Stimulated activated CD4-positive, alpha-beta T cell treated with anti-CD3 and anti-CD28 coated beads, Interleukin-1b, Interleukin-23, amount 100 ng/mL, for 4 hours (primary cell): ENCODE measurements around the gene TTI1.

Source experiments
- DNase-seq, 2 donors: peaks; one replicate each; pipeline ENCODE4 v3.0.0-alpha.2; 2020; ENCODE audit warnings: low read depth in 2 of 2

TTI1 gene

GRCh38 chr20:37987602-37988290 lies 45.5 kb downstream of the TTI1 start:
- no peak for DNase-seq

- DNase-seq, result no peak
These were observed 46.2 kb downstream of the TTI1 start for GRCh38 chr20:37986873-37987601.

DNA sequence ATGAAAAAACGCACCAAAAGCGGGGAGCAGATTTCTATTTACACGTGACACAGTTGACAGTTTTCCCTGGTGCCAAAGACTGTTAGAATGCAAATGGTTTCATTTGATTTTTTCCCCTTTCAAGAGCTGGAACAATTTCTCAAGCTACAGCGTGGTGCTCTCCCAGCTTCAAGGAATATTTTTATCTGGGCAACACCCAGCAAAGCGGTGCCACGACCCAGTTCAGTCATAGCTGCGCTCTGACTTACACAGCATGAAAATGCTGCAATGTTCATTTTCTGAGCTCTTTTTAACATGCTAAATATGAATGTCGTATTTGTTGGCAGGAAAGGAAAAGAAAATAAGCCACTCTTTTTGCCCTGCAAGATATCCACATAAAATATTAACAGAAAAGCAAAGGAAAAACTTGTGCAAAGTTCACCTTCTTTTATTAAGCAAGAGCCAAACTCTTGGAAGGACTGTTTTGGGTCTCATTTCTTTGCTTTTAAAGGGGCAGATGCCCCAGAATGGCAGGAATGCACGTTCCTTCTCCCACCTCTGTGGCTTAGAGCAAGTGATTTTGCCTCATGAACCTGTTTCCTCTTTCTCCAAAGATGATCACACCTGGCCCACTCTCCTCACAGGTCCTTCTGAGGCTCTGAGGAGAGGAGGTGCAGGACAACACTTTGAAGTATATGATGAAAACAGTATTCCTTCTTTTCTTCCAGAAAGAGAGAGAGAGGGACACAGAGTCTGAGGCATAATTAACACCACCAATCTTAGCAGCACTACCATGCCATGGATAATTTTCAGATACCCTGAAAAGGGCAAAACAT lies 47.0 kb downstream of the TTI1 start:
- DNase-seq, result no peak

DNA sequence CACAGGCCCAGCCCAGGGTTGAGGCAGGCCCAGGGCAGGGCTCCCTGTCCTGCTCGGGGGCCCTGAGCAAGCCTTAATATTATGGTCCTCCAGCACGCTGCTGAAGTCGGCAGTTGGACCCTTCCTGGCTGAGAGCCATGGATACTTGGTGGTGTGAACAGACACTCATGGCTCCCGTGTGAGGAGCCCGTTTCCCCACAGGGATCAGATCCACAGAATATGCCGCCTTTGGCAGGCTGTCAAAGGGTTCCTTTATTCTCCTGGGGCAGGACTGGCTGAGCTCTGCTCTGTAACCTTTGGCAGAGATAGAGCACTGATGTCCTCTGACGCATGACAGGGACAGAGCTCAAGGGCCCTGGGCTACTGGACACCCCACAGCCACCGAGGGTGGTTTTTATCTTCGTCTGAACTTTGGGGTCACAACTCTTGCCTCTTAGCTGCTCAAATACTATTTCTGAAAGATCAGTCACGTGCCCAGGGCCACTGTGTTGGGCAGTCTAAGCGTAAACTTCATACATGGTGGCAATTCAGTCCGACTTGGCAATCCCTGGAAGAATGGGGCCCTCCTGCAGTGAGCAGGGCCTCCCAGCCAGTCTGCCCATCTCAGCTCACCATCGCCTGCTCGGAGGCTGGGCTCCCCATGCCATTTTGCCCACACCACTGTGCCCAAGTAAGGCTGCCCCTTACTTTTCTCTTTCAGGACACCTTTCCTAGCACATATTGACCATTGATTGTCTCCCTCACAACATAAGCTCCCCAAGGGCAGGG lies 49.1 kb downstream of the TTI1 start:
- no peak for DNase-seq

DNA sequence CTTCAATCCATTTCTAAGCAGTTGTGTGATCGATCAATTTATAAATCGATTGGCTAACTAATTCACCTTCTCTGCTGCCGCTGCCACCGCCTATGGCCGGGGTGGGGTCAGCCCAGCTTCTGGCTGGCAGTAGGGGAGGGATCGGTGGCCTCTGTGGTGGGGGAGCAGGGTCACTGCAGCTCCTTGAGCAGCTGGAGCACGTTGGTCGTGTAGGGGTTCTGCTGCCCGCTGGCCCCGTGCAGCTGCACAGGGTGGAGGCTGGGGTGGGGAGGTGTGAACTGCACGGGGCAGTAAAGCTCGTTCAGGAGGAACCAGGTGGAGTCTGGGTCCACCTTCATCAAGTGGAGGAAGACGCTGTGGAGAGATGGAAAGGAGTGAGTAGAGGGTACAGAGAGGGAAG lies 50.0 kb downstream of the TTI1 start:
- no peak for DNase-seq

DNA sequence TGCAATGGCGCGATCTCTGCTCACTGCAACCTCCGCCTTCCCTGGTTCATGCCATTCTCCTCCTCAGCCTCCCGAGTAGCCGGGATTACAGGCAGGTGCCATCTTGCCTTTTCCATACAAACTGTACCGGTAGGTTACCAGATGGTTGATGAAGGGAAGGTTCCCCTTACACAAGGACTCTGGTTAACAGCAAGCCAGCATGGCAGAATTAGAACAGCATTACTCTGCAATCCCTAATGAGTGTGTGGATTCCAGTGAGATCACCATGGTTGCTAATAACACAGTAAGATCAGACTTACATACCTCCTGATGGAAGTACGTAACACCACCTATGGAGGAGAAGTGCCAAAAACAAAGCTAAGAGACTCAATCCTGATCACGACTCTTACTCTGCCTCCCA lies 51.7 kb downstream of the TTI1 start:
- DNase-seq, result no peak

- DNase-seq, result no peak
These were observed 52.4 kb downstream of the TTI1 start for GRCh38 chr20:37980876-37981275.

GRCh38 chr20:37980383-37980782 lies 52.9 kb downstream of the TTI1 start:
- no peak for DNase-seq

- no peak for DNase-seq
These were observed 54.0 kb downstream of the TTI1 start for GRCh38 chr20:37979021-37979985.

DNA sequence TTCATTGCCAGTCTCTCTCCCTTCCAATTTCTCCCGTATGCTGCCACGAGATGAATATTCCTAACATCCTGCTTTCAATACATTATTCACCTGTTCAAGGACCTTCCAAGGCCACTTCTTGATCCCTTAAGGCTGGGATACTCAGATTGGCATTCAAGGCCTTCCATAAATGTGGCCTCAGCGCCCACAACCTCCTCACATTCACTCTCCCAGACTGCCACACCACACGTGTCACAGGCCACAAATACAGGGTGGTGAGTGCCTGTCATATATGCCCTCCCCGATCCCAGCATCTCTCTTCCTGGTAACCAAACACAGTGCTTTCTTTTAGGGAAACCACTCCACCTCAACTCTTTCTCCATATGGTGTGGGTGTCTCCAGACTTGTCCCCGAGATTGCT lies 55.5 kb downstream of the TTI1 start:
- DNase-seq, result no peak

DNA sequence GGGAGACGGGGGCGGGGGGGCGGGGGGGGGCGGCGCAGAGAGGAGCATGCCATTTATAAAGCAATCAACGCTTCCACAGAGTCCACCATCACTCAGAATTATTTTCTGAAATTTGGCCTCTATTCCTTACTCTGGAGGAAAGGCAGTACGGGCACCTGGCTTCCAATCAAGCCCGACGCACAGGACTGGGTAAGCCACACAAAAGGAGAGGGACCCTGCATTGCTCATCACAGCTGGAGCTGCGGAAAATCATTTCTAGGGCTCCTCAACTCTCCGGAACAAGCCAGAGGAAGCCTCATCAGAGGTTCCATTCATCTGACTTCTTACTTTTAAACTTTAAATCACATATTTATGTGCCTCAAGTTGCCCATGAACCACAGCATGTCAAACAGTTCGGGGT lies 55.9 kb downstream of the TTI1 start:
- DNase-seq, result no peak

- no peak for DNase-seq
These were observed 56.4 kb downstream of the TTI1 start for GRCh38 chr20:37976887-37977286.

DNA sequence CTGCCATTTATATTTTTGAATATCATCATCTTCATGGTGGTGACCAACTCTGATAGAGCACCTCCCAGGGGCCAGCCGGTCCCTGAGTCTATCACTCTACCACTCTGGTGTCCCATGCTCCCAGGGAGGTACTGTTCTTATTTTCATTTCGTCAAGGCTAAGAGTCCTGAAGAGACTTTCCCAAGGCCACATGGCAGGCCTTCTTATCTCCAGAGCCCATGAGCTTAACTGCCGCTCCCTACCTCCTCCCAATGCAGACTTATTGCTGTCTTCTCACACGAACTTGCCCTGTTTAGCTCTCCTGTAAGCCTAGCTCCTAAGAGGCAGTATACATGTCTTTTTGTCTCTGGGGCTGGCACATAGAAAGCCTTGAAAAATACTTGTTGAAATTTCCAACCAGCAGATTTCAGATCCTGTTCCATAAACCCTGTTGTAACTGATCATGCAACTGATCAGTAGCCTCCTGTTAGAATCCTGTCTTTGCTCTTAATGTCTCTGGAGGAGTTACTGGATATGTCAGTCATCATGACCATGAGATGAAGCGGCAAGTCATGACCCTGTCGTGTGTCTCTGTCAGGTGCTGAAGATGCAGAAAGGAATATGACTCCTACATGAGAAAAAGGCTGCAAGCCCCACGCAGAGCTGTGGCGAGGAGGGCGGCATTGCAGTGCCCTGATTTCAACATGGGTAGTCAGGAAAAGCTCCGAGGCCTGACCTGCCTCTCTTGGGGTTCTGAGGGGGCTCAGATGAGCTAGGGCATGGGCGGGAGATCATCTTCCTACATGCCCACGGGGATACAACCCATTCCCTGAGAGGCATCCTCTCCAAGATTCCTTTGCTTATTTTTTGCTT lies 60.0 kb downstream of the TTI1 start:
- no peak for DNase-seq

- no peak for DNase-seq
These were observed 60.8 kb downstream of the TTI1 start for GRCh38 chr20:37972256-37973058.

- DNase-seq, result no peak
These were observed 61.6 kb downstream of the TTI1 start for GRCh38 chr20:37971561-37972127.

GRCh38 chr20:37970856-37971245 lies 62.4 kb downstream of the TTI1 start:
- no peak for DNase-seq

DNA sequence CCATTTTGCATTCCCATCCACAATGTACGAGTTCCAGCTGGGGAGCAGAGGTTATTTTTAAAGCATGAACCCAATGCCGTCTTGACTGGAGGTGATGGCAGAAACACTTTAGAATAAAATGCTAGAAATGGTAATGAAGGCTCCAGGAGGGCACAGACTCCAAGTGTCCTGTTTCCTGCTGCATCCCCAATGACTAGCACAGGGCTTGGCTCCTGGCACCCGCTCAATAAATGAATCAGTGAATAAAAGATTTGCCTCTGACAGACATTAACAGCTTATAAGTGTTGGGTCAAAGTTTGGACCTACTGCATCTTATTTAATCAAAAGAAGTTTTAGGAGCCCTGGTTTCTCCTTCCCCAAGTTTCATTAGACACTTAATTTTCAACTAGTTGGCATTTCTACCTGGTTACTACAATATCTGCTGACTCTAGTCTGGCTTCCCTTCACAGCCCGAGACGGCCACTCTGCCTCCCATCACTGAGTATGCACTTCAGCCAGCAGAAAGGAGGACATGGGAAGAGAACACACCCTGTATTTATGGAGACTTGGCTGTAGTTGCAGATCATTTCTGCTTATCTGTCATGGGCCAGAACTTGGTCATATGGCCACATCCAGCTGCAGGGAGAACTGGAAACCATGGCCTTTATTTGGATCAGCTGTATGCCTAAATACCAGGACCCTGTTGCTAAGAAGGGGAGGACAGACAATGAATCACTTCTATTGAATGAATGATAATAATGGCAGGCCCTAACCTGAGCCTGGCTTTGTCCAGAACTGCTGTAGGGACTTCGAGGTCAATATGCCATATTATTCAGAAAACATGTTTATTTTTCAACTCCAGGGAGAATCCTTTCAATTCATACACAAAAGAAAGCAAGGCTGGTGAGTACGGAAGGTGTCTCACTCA lies 63.1 kb downstream of the TTI1 start:
- no peak for DNase-seq
